Liver (tissue), 3 donors: ENCODE measurements around the gene ST6GAL1.

ENCODE experiments used
- ATF3 ChIP-seq: IDR thresholded peaks from 2 replicates; pipeline ENCODE4 v1.6.1; 2016; ENCODE audit warnings: antibody characterized with exemption
- CTCF ChIP-seq: fragments of 150-350 bp; IDR thresholded peaks from 2 replicates; pipeline ENCODE4 v1.5.1; 2017; ENCODE audit warnings: improper control_type of control experiment, low read depth, low read length; ENCODE audit not compliant: missing input control
- EGR1 ChIP-seq, 2 donors: IDR thresholded peaks; 2 replicates each; pipeline ENCODE4 v1.6.1; 2016 to 2018; ENCODE audit warnings: antibody characterized with exemption in 2 of 2, low read depth in 2 of 2
- FOXA2 ChIP-seq: IDR thresholded peaks from 2 replicates; pipeline ENCODE4 v1.6.1; 2016; ENCODE audit warnings: antibody characterized with exemption
- GABPA ChIP-seq, 2 donors: IDR thresholded peaks in 1 of 2; conservative IDR thresholded peaks in 1 of 2; 2 replicates each; pipeline ENCODE4 v1.6.1; 2016; ENCODE audit warnings: antibody characterized with exemption in 2 of 2, mild to moderate bottlenecking in 1 of 2, moderate library complexity in 1 of 2
- JUND ChIP-seq, 2 donors: IDR thresholded peaks; 2 replicates each; pipeline ENCODE4 v1.6.1; 2016; ENCODE audit warnings: antibody characterized with exemption in 2 of 2
- RAD21 ChIP-seq, 2 donors: IDR thresholded peaks; 2 replicates each; pipeline ENCODE4 v1.6.1; 2016; ENCODE audit warnings: antibody characterized with exemption in 2 of 2, mild to moderate bottlenecking in 2 of 2
- REST ChIP-seq: IDR thresholded peaks from 2 replicates; pipeline ENCODE4 v1.6.1; 2016; ENCODE audit warnings: antibody characterized with exemption, mild to moderate bottlenecking
- RXRA ChIP-seq, 2 donors: IDR thresholded peaks; 2 replicates each; pipeline ENCODE4 v1.6.1; 2017 to 2018; ENCODE audit warnings: antibody characterized with exemption in 2 of 2, mild to moderate bottlenecking in 1 of 2
- SP1 ChIP-seq: IDR thresholded peaks from 2 replicates; pipeline ENCODE4 v1.6.1; 2018; ENCODE audit warnings: antibody characterized with exemption, mild to moderate bottlenecking
- TAF1 ChIP-seq: conservative IDR thresholded peaks from 2 replicates; pipeline ENCODE4 v1.6.1; 2016; ENCODE audit warnings: antibody characterized with exemption, mild to moderate bottlenecking
- YY1 ChIP-seq: IDR thresholded peaks from 2 replicates; pipeline ENCODE4 v1.6.1; 2016; ENCODE audit warnings: antibody characterized with exemption, mild to moderate bottlenecking
- ZBTB33 ChIP-seq: IDR thresholded peaks from 2 replicates; pipeline ENCODE4 v1.6.1; 2016; ENCODE audit warnings: antibody characterized with exemption
- TF ChIP-seq, protein P1 (sequence below): IDR thresholded peaks from 2 replicates; pipeline ENCODE4 v1.6.1; 2016; ENCODE audit warnings: antibody characterized with exemption
- donor health status: healthy.
- donor health status: healthy.

GRCh38 chr3:186882150-186882524, 48.2 kb upstream of the ST6GAL1 start:
- TF ChIP-seq SP1 (no peak), CTCF (no peak), EGR1 (IDR thresholded peaks at IDR 0.05; ENCODE audit: low read depth in 2 of 2) (no peak), ATF3 (no peak), JUND (IDR thresholded peaks at IDR 0.05) (no peak), ZBTB33 (no peak), REST (no peak), TAF1 (no peak), YY1 (no peak), RXRA (IDR thresholded peaks at IDR 0.05) (no peak), FOXA2 (no peak), GABPA (IDR thresholded peaks at IDR 0.05 in 1 of 2, conservative IDR thresholded peaks at IDR 0.05 in 1 of 2) (no peak), RAD21 (IDR thresholded peaks at IDR 0.05) (no peak)
- TF ChIP-seq, protein P1, sequence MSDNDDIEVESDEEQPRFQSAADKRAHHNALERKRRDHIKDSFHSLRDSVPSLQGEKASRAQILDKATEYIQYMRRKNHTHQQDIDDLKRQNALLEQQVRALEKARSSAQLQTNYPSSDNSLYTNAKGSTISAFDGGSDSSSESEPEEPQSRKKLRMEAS, result no peak
